ENCODE results near the gene TEAD4. TPM values are rescaled to one million over a fixed set of nuclear protein-coding genes. Genes with fewer than 3 reads are reported as not detected.

Gene TEAD4
- total and polyA plus RNA-seq, 2 donors (not counting 1 experiment from before 2014, with no cell fraction given) = 6.3 to 14.3 TPM

DNA sequence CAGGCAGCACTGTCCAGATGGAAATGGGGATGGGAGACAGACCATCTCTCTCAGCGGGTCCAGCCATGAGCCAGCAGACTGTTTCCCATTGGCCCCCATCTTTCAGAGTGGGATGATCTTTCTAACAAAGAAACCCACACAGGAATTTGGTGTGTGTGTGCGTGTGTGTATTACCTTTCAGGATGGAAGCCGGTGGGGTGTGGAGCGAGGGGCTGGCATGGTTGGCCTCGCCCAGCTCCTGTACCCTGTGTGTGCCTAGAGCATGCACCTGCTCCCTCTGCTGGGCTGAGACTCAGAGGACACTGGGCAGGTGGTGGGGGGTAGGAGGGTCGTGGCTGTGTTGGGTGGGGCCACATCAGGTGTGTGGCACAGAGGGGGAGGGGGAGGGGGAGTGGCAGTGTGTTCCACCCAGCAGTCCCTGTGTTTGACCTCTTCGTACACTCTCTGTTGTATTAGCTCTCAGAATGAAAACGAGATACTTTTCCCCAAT lies 85.0 kb downstream of the TEAD4 start:
- Histone ChIP-seq H2AFZ (ENCODE audit: low read length) (no peak overlapping the region), H3K4me1 (ENCODE audit: control insufficient read depth, extremely low read depth, insufficient read depth, low read length) (no peaks in the 10 kb centered on the region), H4K20me1 (ENCODE audit: control insufficient read depth, extremely low read depth, insufficient read depth, low read length) (no peaks in the 10 kb centered on the region), H3K36me3 (ENCODE audit: control insufficient read depth, insufficient read depth, low read length) (peaks cover 5% of the 10 kb centered on the region), H3K4me2 (ENCODE audit: extremely low read depth, insufficient read depth, low read length) (no peak overlapping the region), H3K9me3 (ENCODE audit: control insufficient read depth, insufficient read depth, low read depth, low read length) (no peaks in the 10 kb centered on the region), H3K79me2 (ENCODE audit: control insufficient read depth, insufficient read depth, low read length) (no peaks in the 10 kb centered on the region), H3K9ac (ENCODE audit: insufficient read depth, low read length) (no peak overlapping the region), H3K27ac (ENCODE audit: insufficient read depth, low read length) (no peak overlapping the region), H3K27me3 (ENCODE audit: control insufficient read depth, insufficient read depth, low read length) (no peaks in the 10 kb centered on the region), H3K4me3 (replicated peaks in 1 of 4; ENCODE audit: control extremely low read depth in 1 of 4, insufficient read depth in 1 of 4, low read depth in 3 of 4, low read length in 4 of 4) (no peak overlapping the region)
- TF ChIP-seq, protein P1, sequence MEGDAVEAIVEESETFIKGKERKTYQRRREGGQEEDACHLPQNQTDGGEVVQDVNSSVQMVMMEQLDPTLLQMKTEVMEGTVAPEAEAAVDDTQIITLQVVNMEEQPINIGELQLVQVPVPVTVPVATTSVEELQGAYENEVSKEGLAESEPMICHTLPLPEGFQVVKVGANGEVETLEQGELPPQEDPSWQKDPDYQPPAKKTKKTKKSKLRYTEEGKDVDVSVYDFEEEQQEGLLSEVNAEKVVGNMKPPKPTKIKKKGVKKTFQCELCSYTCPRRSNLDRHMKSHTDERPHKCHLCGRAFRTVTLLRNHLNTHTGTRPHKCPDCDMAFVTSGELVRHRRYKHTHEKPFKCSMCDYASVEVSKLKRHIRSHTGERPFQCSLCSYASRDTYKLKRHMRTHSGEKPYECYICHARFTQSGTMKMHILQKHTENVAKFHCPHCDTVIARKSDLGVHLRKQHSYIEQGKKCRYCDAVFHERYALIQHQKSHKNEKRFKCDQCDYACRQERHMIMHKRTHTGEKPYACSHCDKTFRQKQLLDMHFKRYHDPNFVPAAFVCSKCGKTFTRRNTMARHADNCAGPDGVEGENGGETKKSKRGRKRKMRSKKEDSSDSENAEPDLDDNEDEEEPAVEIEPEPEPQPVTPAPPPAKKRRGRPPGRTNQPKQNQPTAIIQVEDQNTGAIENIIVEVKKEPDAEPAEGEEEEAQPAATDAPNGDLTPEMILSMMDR (conservative IDR thresholded peaks at IDR 0.05 in 1 of 2, IDR thresholded peaks at IDR 0.05 in 1 of 2; ENCODE audit: low read depth in 1 of 2, low read length in 2 of 2) = no peak
- TF ChIP-seq EZH2 (IDR thresholded peaks at IDR 0.05; ENCODE audit: low read length, missing control alignments) = no peak
- DNase-seq (ENCODE audit: low read depth in 2 of 2) = no peak

DNA sequence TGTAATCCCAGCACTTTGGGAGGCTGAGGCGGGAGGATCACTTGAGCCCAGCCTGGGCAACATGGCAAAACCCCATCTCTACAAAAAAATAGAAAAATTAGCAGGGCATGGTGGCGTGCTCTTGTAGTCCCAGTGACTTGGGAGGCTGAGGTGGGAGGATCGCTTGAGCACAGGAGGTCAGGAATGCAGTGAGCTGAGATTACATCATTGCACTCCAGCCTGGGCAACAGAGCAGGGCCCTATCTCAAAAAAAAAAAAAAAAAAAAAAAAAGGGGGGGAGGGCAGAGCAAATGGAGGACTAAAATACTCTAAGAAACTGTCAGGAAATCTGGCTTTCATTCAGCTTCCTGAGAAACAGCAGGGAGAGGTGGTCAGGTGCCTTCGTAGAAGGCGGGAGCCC lies 86.3 kb downstream of the TEAD4 start:
- no peaks in the 10 kb centered on the region for H4K20me1 ChIP-seq (ENCODE audit: control insufficient read depth, extremely low read depth, insufficient read depth, low read length)
- H3K27ac ChIP-seq (ENCODE audit: insufficient read depth, low read length) = no peak overlapping the region
- no peak for DNase-seq (ENCODE audit: low read depth in 2 of 2)
- H3K36me3 ChIP-seq (ENCODE audit: control insufficient read depth, insufficient read depth, low read length) = peaks cover 5% of the 10 kb centered on the region
- H3K4me1 ChIP-seq (ENCODE audit: control insufficient read depth, extremely low read depth, insufficient read depth, low read length) = no peaks in the 10 kb centered on the region
- H3K9ac ChIP-seq (ENCODE audit: insufficient read depth, low read length) = no peak overlapping the region
- H3K4me3 ChIP-seq (replicated peaks in 1 of 4; ENCODE audit: control extremely low read depth in 1 of 4, insufficient read depth in 1 of 4, low read depth in 3 of 4, low read length in 4 of 4) = no peak overlapping the region
- H3K4me2 ChIP-seq (ENCODE audit: extremely low read depth, insufficient read depth, low read length) = no peak overlapping the region
- H3K9me3 ChIP-seq (ENCODE audit: control insufficient read depth, insufficient read depth, low read depth, low read length) = no peaks in the 10 kb centered on the region
- no peaks in the 10 kb centered on the region for H3K79me2 ChIP-seq (ENCODE audit: control insufficient read depth, insufficient read depth, low read length)
- no peak overlapping the region for H2AFZ ChIP-seq (ENCODE audit: low read length)
- no peak for TF ChIP-seq EZH2 (IDR thresholded peaks at IDR 0.05; ENCODE audit: low read length, missing control alignments)
- TF ChIP-seq, protein P1 (conservative IDR thresholded peaks at IDR 0.05 in 1 of 2, IDR thresholded peaks at IDR 0.05 in 1 of 2; ENCODE audit: low read depth in 1 of 2, low read length in 2 of 2) = no peak
- peaks cover 2% of the 10 kb centered on the region for H3K27me3 ChIP-seq (ENCODE audit: control insufficient read depth, insufficient read depth, low read length)

DNA sequence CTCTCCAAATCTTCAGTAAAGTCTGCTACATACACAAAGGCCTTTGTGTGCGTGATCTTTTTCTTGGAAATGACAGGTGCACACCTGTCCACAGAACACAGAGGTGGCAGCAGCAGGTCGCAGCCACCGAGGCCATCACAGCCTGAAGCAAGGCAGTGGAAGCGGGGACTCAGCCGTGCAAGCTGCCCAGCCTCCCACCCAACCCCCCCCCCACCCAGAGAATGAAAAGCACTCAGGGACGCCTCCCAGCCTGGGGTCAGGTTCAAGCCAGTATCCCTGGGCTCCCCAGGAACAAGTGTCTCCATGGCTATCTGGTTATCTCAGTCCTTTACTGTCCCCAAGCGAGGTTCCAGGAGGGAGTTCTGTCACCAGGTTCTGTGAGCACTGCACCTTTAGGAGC lies 86.8 kb downstream of the TEAD4 start:
- Histone ChIP-seq H3K36me3 (ENCODE audit: control insufficient read depth, insufficient read depth, low read length) (peaks cover under 1% of the 10 kb centered on the region), H3K27ac (ENCODE audit: insufficient read depth, low read length) (no peak overlapping the region), H4K20me1 (ENCODE audit: control insufficient read depth, extremely low read depth, insufficient read depth, low read length) (no peaks in the 10 kb centered on the region), H3K9ac (ENCODE audit: insufficient read depth, low read length) (no peak overlapping the region), H3K4me3 (replicated peaks in 1 of 4; ENCODE audit: control extremely low read depth in 1 of 4, insufficient read depth in 1 of 4, low read depth in 3 of 4, low read length in 4 of 4) (no peak overlapping the region), H3K79me2 (ENCODE audit: control insufficient read depth, insufficient read depth, low read length) (no peaks in the 10 kb centered on the region), H3K4me2 (ENCODE audit: extremely low read depth, insufficient read depth, low read length) (no peak overlapping the region), H3K4me1 (ENCODE audit: control insufficient read depth, extremely low read depth, insufficient read depth, low read length) (no peaks in the 10 kb centered on the region), H3K9me3 (ENCODE audit: control insufficient read depth, insufficient read depth, low read depth, low read length) (no peaks in the 10 kb centered on the region), H3K27me3 (ENCODE audit: control insufficient read depth, insufficient read depth, low read length) (peaks cover 2% of the 10 kb centered on the region), H2AFZ (ENCODE audit: low read length) (no peak overlapping the region)
- no peak for DNase-seq (ENCODE audit: low read depth in 2 of 2)
- TF ChIP-seq, protein P1 (conservative IDR thresholded peaks at IDR 0.05 in 1 of 2, IDR thresholded peaks at IDR 0.05 in 1 of 2; ENCODE audit: low read depth in 1 of 2, low read length in 2 of 2) = no peak
- no peak for TF ChIP-seq EZH2 (IDR thresholded peaks at IDR 0.05; ENCODE audit: low read length, missing control alignments)
